ENCODE data around the gene MGMT. TPM values are rescaled to one million over a fixed set of nuclear protein-coding genes. Genes with fewer than 3 reads are reported as not detected.
A peak's percentile ranks its signal among the peaks of the same experiment; 100 is the strongest.

MGMT gene
- total RNA-seq, 8 experiments from 2014 or later = 11.4 to 25.8 (median 18.2) TPM

DNA sequence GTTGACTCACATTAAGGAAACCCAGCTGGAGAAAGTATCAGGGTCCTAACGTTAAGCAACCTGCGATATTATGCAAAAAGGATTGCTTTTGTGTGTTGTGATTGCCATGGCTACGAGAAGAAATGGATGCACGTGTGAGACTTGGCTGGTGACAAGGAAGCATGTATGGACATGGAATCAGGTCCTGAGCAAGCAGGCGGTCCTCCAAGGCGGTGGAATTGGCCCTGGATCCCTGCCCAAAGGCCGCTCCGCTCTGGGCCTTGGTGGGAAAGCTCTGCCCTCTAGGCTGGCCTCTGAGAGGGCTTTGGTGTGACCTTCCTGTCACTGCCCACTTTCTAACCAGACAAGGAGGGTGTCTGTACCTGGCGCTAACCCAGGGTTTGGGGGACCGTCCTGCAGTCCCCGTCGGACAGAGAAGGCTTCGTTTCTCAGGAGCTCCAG, 305.0 kb downstream of the MGMT start:
- no peak overlapping the region for H3K4me3 ChIP-seq
- ATAC-seq (replicated peaks in 6 of 8) = no peak
- WGBS, 10 experiments = 65 to 100% (median 86%) methylated on average over 2 to 8 of the region's 13 CpGs; no CpG with 5 or more reads in 4 of the 10 experiments
- no peak overlapping the region for H3K27ac ChIP-seq
- H3K4me1 ChIP-seq (replicated peaks in 1 of 2) = no peaks in the 10 kb centered on the region
- in situ Hi-C loops (cut with MboI; ENCODE audit: low pct_unique_long_range_greater_than_20kb in 2 of 9, low sequenced_read_pairs in 9 of 9, unreplicated experiment in 9 of 9) = no loop called here

DNA sequence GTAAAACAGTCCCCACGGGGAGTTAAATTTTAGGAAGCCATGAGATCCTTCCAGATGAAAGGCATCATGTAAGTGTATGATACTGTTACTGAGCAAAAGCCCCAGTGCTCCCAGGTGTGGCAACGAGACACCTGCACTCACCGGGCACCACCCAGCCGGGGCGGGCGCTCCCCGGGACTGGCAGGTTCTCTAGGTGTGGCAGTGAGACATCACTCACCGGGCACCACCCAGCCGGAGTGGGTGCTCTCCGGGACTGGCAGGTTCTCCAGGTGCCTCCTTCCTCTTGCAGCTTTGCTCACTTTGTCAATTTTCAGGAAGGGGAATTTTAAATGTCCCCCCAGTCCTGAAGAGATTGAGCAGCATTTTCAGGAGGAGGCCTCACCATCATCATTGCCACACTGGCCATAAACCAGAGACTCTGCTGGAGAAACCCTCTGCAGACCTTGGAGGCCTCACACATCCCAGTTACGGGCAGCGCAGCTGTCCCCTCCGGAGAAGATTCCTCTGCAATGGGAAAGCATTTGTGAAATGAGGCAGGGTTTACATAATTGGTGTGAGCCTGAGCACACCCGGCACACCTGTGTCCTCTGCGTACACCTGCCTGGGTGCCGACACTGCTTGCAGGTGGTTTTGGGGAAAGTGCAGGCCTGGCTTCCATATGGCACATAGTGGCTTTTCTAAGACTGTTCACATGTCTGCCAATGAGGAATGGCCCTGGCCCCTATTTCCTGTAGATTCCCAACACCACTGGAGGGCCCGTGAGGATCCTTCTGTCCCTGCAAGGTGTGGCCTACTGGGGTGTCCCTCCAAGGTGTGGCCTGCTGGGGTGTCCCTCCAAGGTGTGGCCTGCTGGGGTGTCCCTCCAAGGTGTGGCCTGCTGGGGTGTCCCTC, 305.7 kb downstream of the MGMT start:
- Histone ChIP-seq H3K27ac (no peak overlapping the region), H3K4me3 (no peak overlapping the region), H3K4me1 (replicated peaks in 1 of 2) (no peaks in the 10 kb centered on the region)
- WGBS, 10 experiments = 67 to 100% (median 88%) methylated on average over 1 to 10 of the region's 17 CpGs; no CpG with 5 or more reads in 4 of the 10 experiments
- in situ Hi-C loops (cut with MboI; ENCODE audit: low pct_unique_long_range_greater_than_20kb in 2 of 9, low sequenced_read_pairs in 9 of 9, unreplicated experiment in 9 of 9) = no loop called here
- no peak for ATAC-seq (replicated peaks in 6 of 8)

DNA sequence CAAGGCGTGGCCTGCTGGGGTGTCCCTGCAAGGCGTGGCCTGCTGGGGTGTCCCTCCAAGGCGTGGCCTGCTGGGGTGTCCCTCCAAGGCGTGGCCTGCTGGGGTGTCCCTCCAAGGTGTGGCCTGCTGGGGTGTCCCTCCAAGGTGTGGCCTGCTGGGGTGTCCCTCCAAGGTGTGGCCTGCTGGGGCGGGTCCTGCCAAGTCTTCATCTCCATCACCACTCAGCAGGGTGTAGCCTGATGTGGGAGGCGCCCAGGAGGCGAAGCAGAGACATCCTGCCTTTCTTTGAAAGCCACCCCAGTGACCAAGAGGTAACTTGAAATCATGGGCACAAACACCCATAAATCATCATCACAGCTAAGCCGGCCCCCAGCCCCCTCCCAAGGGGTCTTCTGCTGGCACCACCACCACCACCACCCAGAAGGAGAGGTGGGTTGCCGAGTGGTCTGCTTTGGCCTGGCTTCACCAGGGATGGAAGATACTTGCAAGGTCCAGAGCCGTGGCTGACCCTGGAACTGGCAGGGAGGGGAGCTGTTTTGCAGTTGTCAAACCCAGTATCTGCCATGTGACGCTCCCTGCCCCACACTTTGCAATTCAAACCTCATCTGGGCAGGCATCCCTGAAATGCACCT, 306.4 kb downstream of the MGMT start:
- Histone ChIP-seq H3K4me3 (no peak overlapping the region), H3K27ac (no peak overlapping the region), H3K4me1 (replicated peaks in 1 of 2) (no peaks in the 10 kb centered on the region)
- no peak for ATAC-seq (replicated peaks in 6 of 8)
- 100% methylated on average over 1 of the region's 11 CpGs; no CpG with 5 or more reads in 8 of the 10 experiments for WGBS, 10 experiments
- in situ Hi-C loops (cut with MboI; ENCODE audit: low pct_unique_long_range_greater_than_20kb in 2 of 9, low sequenced_read_pairs in 9 of 9, unreplicated experiment in 9 of 9) = no loop called here

DNA sequence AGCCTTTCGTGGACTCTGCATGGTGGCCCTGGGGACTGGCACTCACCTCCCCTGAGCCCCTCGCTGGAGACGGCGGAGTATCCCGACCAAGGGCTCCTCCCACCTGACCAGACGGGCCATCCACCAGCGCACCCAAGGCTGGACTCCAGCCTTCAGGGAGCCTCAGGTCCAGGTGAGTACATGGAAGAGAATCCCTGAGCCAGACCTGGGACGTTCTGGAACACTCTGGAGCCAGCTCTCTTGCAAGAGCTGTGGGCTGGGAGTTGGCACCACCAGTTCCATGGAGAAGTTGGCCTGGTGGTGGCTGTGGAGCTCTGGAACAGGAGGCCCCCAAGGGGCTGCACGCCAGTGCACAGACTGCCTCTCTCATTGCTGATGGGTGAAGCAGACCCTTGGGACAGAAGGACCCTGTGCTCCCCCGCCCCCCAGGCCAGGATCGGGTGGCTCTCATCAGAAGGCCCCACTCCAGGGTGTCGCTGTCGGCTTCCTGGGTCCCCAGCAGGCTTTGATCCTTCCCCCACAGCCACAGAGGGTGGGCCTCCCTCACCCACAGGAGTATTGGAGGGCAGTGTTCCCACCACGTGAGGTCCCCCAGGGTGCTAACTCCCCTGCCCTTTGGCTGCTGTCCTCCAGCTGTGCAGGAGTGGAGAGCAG, 307.2 kb downstream of the MGMT start:
- WGBS, 10 experiments = 80 to 100% (median 91%) methylated on average over 1 to 5 of the region's 14 CpGs; no CpG with 5 or more reads in 4 of the 10 experiments
- H3K4me1 ChIP-seq (replicated peaks in 1 of 2) = no peaks in the 10 kb centered on the region
- H3K27ac ChIP-seq = no peak overlapping the region
- no peak for ATAC-seq (replicated peaks in 6 of 8)
- no peak overlapping the region for H3K4me3 ChIP-seq
- in situ Hi-C loops (cut with MboI; ENCODE audit: low pct_unique_long_range_greater_than_20kb in 2 of 9, low sequenced_read_pairs in 9 of 9, unreplicated experiment in 9 of 9) = no loop called here

GRCh38 chr10:129774736-129775401, 307.8 kb downstream of the MGMT start:
- in situ Hi-C loops (cut with MboI; ENCODE audit: low pct_unique_long_range_greater_than_20kb in 2 of 9, low sequenced_read_pairs in 9 of 9, unreplicated experiment in 9 of 9) = no loop called here
- no peak for ATAC-seq (replicated peaks in 6 of 8)
- 10 to 84% (median 57%) methylated on average over 2 to 5 of the region's 13 CpGs; no CpG with 5 or more reads in 6 of the 10 experiments for WGBS, 10 experiments

DNA sequence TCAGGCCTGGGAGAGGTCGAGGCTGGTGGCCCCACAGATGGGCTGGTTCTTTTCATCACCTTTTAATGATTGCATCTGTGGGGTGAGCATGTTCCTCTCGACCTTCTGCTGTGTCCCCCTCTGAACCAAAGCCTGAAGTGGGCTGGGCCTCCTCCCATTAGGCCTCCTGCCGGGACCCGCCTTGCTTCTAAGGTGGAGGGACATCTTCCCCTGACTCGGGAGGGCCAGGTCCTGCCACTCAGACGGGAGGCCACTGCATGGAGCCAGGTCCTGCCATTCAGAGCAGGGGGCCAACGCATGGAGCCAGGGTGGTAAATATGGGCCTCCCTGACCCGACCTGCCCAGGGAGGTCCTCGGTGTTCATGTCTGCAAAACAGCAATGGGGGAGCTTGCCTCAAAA, 308.6 kb downstream of the MGMT start:
- ATAC-seq (replicated peaks in 6 of 8) = no peak
- 50 to 100% (median 75%) methylated on average over 1 to 6 of the region's 9 CpGs; no CpG with 5 or more reads in 2 of the 10 experiments for WGBS, 10 experiments
- in situ Hi-C loops (cut with MboI; ENCODE audit: low pct_unique_long_range_greater_than_20kb in 2 of 9, low sequenced_read_pairs in 9 of 9, unreplicated experiment in 9 of 9) = no loop called here

More at GRCh38 chr10:129774736-129775401, 307.8 kb downstream of the MGMT start:
- no peak overlapping the region for H3K4me3 ChIP-seq
- H3K4me1 ChIP-seq (replicated peaks in 1 of 2) = no peaks in the 10 kb centered on the region
- H3K27ac ChIP-seq = no peak overlapping the region

GRCh38 chr10:129777687-129778086, 310.6 kb downstream of the MGMT start:
- WGBS, 10 experiments = 70 to 100% (median 87%) methylated on average over 2 to 12 of the region's 19 CpGs; no CpG with 5 or more reads in 3 of the 10 experiments
- Histone ChIP-seq H3K27ac (no peak overlapping the region), H3K4me1 (replicated peaks in 1 of 2) (no peaks in the 10 kb centered on the region), H3K4me3 (no peak overlapping the region)
- in situ Hi-C loops (cut with MboI; ENCODE audit: low pct_unique_long_range_greater_than_20kb in 2 of 9, low sequenced_read_pairs in 9 of 9, unreplicated experiment in 9 of 9) = no loop called here
- no peak for ATAC-seq (replicated peaks in 6 of 8)

More for the DNA sequence above, 308.6 kb downstream of the MGMT start:
- H3K4me1 ChIP-seq (replicated peaks in 1 of 2) = no peaks in the 10 kb centered on the region
- H3K27ac ChIP-seq = no peak overlapping the region
- no peak overlapping the region for H3K4me3 ChIP-seq

DNA sequence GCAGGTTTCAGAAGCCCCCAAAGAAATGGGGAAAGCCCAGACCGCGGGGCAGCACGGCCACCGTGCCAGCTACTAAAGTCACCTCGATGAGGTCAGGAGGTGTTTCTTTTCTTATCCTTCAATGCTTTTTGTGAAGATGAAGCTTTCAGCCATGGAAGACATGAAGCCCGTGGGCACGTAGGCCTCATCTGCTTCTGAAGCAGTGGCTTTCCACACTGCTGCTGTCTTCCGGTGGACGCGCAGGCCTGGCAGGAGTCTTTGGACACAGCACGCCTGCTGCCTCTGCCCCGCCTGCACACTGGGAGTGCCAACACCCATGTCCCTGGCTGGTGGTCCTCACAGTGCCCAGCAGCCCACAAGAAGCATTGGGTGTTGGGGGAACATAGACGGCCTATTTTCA, 311.5 kb downstream of the MGMT start:
- H3K4me1 ChIP-seq (replicated peaks in 1 of 2) = no peaks in the 10 kb centered on the region
- WGBS, 10 experiments = 90 to 100% (median 100%) methylated on average over 1 to 2 of the region's 13 CpGs; no CpG with 5 or more reads in 6 of the 10 experiments
- no peak for ATAC-seq (replicated peaks in 6 of 8)
- in situ Hi-C loops (cut with MboI; ENCODE audit: low pct_unique_long_range_greater_than_20kb in 2 of 9, low sequenced_read_pairs in 9 of 9, unreplicated experiment in 9 of 9) = no loop called here
- no peak overlapping the region for H3K27ac ChIP-seq
- H3K4me3 ChIP-seq = no peak overlapping the region

- in situ Hi-C loops (cut with MboI; ENCODE audit: low pct_unique_long_range_greater_than_20kb in 2 of 9, low sequenced_read_pairs in 9 of 9, unreplicated experiment in 9 of 9) = no loop called here
- peak in 1 of 8 experiments; percentile 19 for ATAC-seq (replicated peaks in 6 of 8)
- H3K4me3 ChIP-seq = no peak overlapping the region
- no peaks in the 10 kb centered on the region for H3K4me1 ChIP-seq (replicated peaks in 1 of 2)
- WGBS, 10 experiments = 85 to 100% (median 95%) methylated on average over 3 to 13 of the region's 35 CpGs; no CpG with 5 or more reads in 4 of the 10 experiments
- H3K27ac ChIP-seq = no peak overlapping the region
These were observed 312.4 kb downstream of the MGMT start for GRCh38 chr10:129779126-129780111.

- Histone ChIP-seq H3K4me1 (replicated peaks in 1 of 2) (peaks cover 0 to 2% of the 10 kb centered on the region in 2 donors), H3K4me3 (no peak overlapping the region), H3K27ac (no peak overlapping the region)
- no peak for ATAC-seq (replicated peaks in 6 of 8)
- WGBS, 10 experiments = 40 to 96% (median 60%) methylated on average over 1 to 4 of the region's 6 CpGs; no CpG with 5 or more reads in 6 of the 10 experiments
- in situ Hi-C loops (cut with MboI; ENCODE audit: low pct_unique_long_range_greater_than_20kb in 2 of 9, low sequenced_read_pairs in 9 of 9, unreplicated experiment in 9 of 9) = no loop called here
These were observed 313.2 kb downstream of the MGMT start for GRCh38 chr10:129780198-129780597.

DNA sequence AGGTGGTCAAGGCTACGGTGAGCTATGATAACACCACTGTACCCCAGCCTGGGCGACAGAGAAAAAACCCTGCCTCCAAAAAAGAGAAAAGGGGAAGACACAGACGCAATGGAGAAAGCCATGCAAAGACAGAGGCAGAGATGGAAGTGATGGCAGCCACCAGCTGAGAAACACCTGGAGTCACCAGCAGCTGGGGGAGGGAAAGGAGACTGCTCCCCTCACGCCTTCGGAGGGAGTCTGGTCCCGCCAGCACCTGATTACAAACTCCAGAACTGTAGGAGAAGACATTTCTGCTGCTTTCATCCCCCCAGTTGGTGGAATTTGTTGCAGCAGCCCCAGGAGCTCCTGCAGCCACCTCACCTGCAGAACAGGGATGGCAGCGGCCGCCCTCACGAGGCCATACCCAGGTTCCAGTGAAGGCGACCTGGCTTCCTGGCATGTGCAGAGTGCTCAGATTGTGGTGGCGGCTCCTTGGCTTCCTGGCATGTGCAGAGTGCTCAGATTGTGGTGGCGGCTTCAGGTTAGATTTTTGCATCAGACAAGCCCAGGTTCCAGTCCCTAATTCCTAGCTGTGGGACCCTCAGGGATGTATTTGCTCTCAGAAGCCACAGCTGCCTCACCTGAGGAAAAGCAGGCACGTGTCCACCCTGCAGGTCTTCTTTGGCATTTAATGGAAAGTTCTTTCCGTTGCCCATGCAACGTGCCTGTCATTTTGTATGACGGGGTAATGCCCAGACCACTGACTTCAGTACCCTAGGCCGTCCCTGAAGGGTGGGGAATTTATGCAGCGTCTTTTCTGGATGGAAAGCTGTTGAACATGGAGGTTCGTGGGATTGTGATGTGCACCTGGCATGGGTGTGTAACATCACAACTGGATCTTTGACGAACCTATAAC, 314.1 kb downstream of the MGMT start:
- WGBS, 10 experiments = 60 to 100% (median 83%) methylated on average over 2 to 7 of the region's 20 CpGs; no CpG with 5 or more reads in 2 of the 10 experiments

More for the DNA sequence above, 314.1 kb downstream of the MGMT start:
- H3K4me3 ChIP-seq = no peak overlapping the region
- no peak overlapping the region for H3K27ac ChIP-seq
- no peak for ATAC-seq (replicated peaks in 6 of 8)
- H3K4me1 ChIP-seq (replicated peaks in 1 of 2) = peaks cover 0 to 2% of the 10 kb centered on the region in 2 donors
- in situ Hi-C loops (cut with MboI; ENCODE audit: low pct_unique_long_range_greater_than_20kb in 2 of 9, low sequenced_read_pairs in 9 of 9, unreplicated experiment in 9 of 9) = no loop called here
